Medulla oblongata (tissue), 1 donor: Measurements from ENCODE around the gene PTPRM.
"Not testable (repeated sequence)": the region's sequence is repeated elsewhere in the genome, so short reads cannot be mapped to it uniquely, and the experiment has no call there.

Source experiments
- DNase-seq: peaks from one replicate; pipeline ENCODE4 v3.0.0-alpha.2; 2015; ENCODE audit errors: extremely low spot score

Gene PTPRM

GRCh38 chr18:8423051-8423557 lies 856.0 kb downstream of the PTPRM start:
- no peak for DNase-seq

- DNase-seq = no peak
Observed at GRCh38 chr18:8424481-8424880, 857.4 kb downstream of the PTPRM start.

GRCh38 chr18:8424917-8425725 lies 858.0 kb downstream of the PTPRM start:
- DNase-seq = no peak

GRCh38 chr18:8426401-8426800 lies 859.3 kb downstream of the PTPRM start:
- DNase-seq = no peak

GRCh38 chr18:8427339-8427738 lies 860.2 kb downstream of the PTPRM start:
- DNase-seq = no peak

- no peak for DNase-seq
Observed at GRCh38 chr18:8428951-8429350, 861.8 kb downstream of the PTPRM start.

- no peak for DNase-seq
Observed at GRCh38 chr18:8431036-8431435, 863.9 kb downstream of the PTPRM start.

GRCh38 chr18:8433323-8433722 lies 866.2 kb downstream of the PTPRM start:
- no peak for DNase-seq

GRCh38 chr18:8433771-8434170 lies 866.7 kb downstream of the PTPRM start:
- DNase-seq = no peak

GRCh38 chr18:8435376-8435775 lies 868.3 kb downstream of the PTPRM start:
- DNase-seq = no peak

GRCh38 chr18:8439055-8439454 lies 871.9 kb downstream of the PTPRM start:
- DNase-seq = no peak

- no peak for DNase-seq
Observed at GRCh38 chr18:8443505-8443904, 876.4 kb downstream of the PTPRM start.

- DNase-seq = not testable (repeated sequence)
Observed at GRCh38 chr18:8446936-8447335, 879.8 kb downstream of the PTPRM start.

- no peak for DNase-seq
Observed at GRCh38 chr18:8448130-8448529, 881.0 kb downstream of the PTPRM start.

GRCh38 chr18:8450013-8450412 lies 882.9 kb downstream of the PTPRM start:
- DNase-seq = no peak

- DNase-seq = no peak
Observed at GRCh38 chr18:8450898-8451665, 884.0 kb downstream of the PTPRM start.

- DNase-seq = no peak
Observed at GRCh38 chr18:8453528-8453927, 886.4 kb downstream of the PTPRM start.

GRCh38 chr18:8454136-8454535 lies 887.0 kb downstream of the PTPRM start:
- no peak for DNase-seq

- no peak for DNase-seq
Observed at GRCh38 chr18:8455661-8456614, 888.8 kb downstream of the PTPRM start.
